ENCODE measurements around the gene FGF18.

Gene FGF18

DNA sequence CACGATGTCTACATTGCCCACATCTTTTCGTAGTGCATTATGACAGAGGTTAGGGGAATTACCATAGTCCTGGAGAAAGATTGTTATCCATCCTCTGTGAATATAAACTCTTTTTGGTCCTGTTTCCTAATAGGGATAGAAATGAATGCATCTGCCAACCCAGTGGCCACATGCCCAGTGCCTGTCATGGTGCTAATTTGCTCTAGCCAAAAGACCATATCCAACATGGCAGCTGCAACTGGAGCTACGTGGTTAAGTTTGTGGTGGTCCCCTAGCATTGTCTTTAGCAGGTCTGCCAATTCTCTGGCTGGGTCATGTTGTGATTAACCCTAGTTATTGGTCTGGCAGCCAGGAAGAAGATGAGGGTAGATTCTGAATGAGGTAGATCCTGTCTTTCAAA lies 87.5 kb downstream of the FGF18 start:
- DNase-seq = no peak

All from SW 1271 (cell line).